ENCODE results near the gene PCNT. TPM values are rescaled to one million over a fixed set of nuclear protein-coding genes. Genes with fewer than 3 reads are reported as not detected.

Gene PCNT
- polyA plus RNA-seq, 1 experiment: 8.5 TPM

- CTCF ChIA-PET: no interaction called here
- peaks cover 3% of the 10 kb centered on the region; the same call in 1 of the 2 replicates for H3K9me3 ChIP-seq (ENCODE audit: control insufficient read depth, insufficient read depth, low read length)
- no peaks in the 10 kb centered on the region for H3K27me3 ChIP-seq (ENCODE audit: control insufficient read depth, insufficient read depth, low read length)
- H3K4me3 ChIP-seq (ENCODE audit: low read depth, low read length): no peak overlapping the region
- POLR2A ChIA-PET: no interaction called here
- no peak for TF ChIP-seq CTCF (IDR thresholded peaks at IDR 0.05; ENCODE audit: low read depth, low read length)
- DNase-seq (ENCODE audit: low read depth, low spot score): no peak
- H3K27ac ChIP-seq (ENCODE audit: low read depth, low read length): no peak overlapping the region
Measured at GRCh38 chr21:46366091-46366490, 42.1 kb downstream of the PCNT start.

DNA sequence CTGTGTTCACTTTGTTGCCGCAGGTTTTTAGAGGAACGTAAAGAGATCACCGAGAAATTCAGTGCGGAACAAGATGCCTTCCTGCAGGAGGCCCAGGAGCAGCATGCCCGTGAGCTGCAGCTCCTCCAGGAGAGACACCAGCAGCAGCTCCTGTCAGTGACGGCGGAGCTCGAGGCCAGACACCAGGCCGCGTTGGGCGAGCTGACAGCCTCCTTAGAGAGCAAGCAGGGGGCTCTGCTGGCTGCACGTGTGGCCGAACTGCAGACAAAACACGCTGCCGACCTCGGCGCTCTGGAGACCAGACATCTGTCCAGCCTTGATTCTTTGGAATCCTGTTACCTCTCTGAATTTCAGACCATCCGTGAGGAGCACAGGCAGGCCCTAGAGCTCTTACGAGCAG, 42.6 kb downstream of the PCNT start:
- CTCF ChIA-PET: no interaction called here
- Histone ChIP-seq H3K4me3 (ENCODE audit: low read depth, low read length) (no peak overlapping the region), H3K27ac (ENCODE audit: low read depth, low read length) (no peak overlapping the region), H3K9me3 (ENCODE audit: control insufficient read depth, insufficient read depth, low read length) (peaks cover 3% of the 10 kb centered on the region; the same call in 1 of the 2 replicates), H3K27me3 (ENCODE audit: control insufficient read depth, insufficient read depth, low read length) (no peaks in the 10 kb centered on the region)
- POLR2A ChIA-PET: no interaction called here
- no peak for DNase-seq (ENCODE audit: low read depth, low spot score)
- TF ChIP-seq CTCF (IDR thresholded peaks at IDR 0.05; ENCODE audit: low read depth, low read length): no peak

DNA sequence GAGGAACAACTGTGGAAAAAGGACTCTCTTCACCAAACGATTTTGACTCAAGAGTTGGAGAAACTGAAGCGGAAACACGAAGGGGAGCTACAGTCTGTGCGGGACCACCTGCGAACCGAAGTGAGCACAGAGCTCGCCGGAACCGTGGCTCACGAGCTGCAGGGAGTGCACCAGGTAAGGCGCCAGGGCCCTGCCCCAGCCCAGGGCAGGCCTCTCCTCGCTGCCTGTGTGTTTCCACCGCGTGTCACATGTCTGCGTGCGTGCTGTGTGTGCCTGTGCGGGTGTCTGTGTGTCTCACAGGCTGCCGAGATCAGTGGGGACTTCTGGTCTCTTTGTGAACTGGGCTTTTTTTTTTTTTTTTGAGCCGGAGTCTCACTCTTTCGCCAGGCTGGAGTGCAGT, 43.0 kb downstream of the PCNT start:
- TF ChIP-seq CTCF (IDR thresholded peaks at IDR 0.05; ENCODE audit: low read depth, low read length): no peak
- Histone ChIP-seq H3K9me3 (ENCODE audit: control insufficient read depth, insufficient read depth, low read length) (peaks cover 3% of the 10 kb centered on the region; the same call in 1 of the 2 replicates), H3K27ac (ENCODE audit: low read depth, low read length) (no peak overlapping the region), H3K4me3 (ENCODE audit: low read depth, low read length) (no peak overlapping the region), H3K27me3 (ENCODE audit: control insufficient read depth, insufficient read depth, low read length) (no peaks in the 10 kb centered on the region)
- ChIA-PET POLR2A (no interaction called here), CTCF (no interaction called here)
- no peak for DNase-seq (ENCODE audit: low read depth, low spot score)

DNA sequence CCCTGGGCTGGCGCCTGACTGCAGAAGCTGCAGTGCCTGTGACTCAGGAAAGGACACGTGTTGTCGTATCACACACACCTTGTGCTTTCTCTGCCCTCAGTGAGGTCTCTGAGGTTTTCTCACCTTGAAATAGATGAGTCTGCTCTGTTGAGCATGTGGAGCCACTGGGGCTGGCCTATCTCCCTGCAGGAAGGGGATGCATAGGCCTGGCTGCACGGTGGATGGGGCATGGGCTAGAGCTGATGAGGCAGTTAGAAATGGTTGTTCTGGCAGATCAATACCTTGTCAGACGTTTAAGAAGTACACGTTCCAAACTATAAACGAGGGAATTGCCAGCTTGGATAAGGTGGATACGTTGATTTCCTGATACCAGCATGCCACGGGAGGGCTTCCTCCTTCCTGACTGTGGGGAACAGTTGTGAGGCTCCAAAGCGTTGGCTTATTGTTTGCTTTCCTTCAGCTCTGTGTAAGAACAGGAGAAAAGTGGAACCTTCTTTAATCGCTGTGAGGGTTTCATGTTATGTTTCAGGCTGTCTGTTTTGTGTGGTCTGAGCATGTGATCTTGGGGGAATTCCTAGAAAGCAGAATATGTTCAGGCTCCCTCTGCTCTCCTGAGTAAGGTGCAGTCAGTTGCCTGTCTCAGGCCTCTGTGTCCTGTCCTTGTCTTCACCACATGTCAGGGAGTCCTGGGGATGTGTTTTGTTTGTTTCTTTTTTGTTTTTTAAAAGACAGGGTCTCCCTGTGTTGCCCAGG, 44.8 kb downstream of the PCNT start:
- DNase-seq (ENCODE audit: low read depth, low spot score): no peak
- TF ChIP-seq CTCF (IDR thresholded peaks at IDR 0.05; ENCODE audit: low read depth, low read length): no peak
- H3K4me3 ChIP-seq (ENCODE audit: low read depth, low read length): no peak overlapping the region
- H3K27ac ChIP-seq (ENCODE audit: low read depth, low read length): no peak overlapping the region
- POLR2A ChIA-PET: interaction anchor here (0.6 kb wide), 1 partner anchor 39 kb away, joined by 3 read pairs; no protein-coding TSS in a partner anchor
- CTCF ChIA-PET: no interaction called here
- H3K27me3 ChIP-seq (ENCODE audit: control insufficient read depth, insufficient read depth, low read length): no peaks in the 10 kb centered on the region
- peaks cover 3% of the 10 kb centered on the region; the same call in 1 of the 2 replicates for H3K9me3 ChIP-seq (ENCODE audit: control insufficient read depth, insufficient read depth, low read length)

GRCh38 chr21:46369520-46370235, 45.7 kb downstream of the PCNT start:
- POLR2A ChIA-PET: no interaction called here
- CTCF ChIA-PET: no interaction called here
- DNase-seq (ENCODE audit: low read depth, low spot score): no peak
- Histone ChIP-seq H3K27me3 (ENCODE audit: control insufficient read depth, insufficient read depth, low read length) (no peaks in the 10 kb centered on the region), H3K27ac (ENCODE audit: low read depth, low read length) (no peak overlapping the region), H3K4me3 (ENCODE audit: low read depth, low read length) (no peak overlapping the region), H3K9me3 (ENCODE audit: control insufficient read depth, insufficient read depth, low read length) (peaks cover 2% of the 10 kb centered on the region; the same call in 1 of the 2 replicates)
- no peak for TF ChIP-seq CTCF (IDR thresholded peaks at IDR 0.05; ENCODE audit: low read depth, low read length)
